ENCODE results near the gene IDS. TPM values are rescaled to one million over a fixed set of nuclear protein-coding genes. Genes with fewer than 3 reads are reported as not detected.
"Not testable (repeated sequence)": the region's sequence is repeated elsewhere in the genome, so short reads cannot be mapped to it uniquely, and the experiment has no call there.

Gene IDS
- total RNA-seq, 2 donors from 2014 or later = 91.1 to 93.1 TPM

DNA sequence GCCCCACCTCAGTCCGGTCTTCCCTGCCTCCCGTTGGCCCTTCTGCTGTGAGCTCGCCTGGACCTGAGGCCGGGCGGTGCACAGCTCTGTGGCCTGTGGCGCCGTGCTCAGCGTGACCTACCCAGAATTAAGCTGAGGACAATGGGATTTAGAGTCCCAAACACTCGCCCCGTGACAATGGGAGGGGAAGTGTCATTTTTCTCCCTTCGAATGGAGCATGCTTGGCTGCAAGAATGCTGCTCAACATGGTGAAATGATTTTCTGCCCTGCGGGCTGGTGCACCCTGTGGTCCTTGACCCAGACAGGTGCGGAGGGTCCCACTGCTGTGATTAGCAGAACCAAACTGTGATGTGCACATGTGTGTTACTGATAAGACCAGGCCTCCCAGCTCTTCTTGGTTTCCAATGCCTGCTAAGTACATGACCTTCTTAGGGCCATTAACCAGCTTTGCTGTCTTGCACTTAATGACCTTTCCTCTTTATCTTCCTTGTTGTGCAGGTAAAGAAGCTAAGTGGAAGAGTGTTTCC lies 36.5 kb upstream of the IDS start:
- Histone ChIP-seq H3K27ac (peak overlapping the region; percentile 81 to 91), H3K9me3 (no peaks in the 10 kb centered on the region), H3K4me3 (peak overlapping the region; percentile 50 to 57), H3K27me3 (no peaks in the 10 kb centered on the region), H3K36me3 (no peaks in the 10 kb centered on the region), H3K4me1 (peaks cover 0 to 5% of the 10 kb centered on the region in 2 donors)
- TF ChIP-seq, protein P1, sequence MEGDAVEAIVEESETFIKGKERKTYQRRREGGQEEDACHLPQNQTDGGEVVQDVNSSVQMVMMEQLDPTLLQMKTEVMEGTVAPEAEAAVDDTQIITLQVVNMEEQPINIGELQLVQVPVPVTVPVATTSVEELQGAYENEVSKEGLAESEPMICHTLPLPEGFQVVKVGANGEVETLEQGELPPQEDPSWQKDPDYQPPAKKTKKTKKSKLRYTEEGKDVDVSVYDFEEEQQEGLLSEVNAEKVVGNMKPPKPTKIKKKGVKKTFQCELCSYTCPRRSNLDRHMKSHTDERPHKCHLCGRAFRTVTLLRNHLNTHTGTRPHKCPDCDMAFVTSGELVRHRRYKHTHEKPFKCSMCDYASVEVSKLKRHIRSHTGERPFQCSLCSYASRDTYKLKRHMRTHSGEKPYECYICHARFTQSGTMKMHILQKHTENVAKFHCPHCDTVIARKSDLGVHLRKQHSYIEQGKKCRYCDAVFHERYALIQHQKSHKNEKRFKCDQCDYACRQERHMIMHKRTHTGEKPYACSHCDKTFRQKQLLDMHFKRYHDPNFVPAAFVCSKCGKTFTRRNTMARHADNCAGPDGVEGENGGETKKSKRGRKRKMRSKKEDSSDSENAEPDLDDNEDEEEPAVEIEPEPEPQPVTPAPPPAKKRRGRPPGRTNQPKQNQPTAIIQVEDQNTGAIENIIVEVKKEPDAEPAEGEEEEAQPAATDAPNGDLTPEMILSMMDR (IDR thresholded peaks at IDR 0.05) = no peak
- DNase-seq (ENCODE audit: low spot score) = no peak

DNA sequence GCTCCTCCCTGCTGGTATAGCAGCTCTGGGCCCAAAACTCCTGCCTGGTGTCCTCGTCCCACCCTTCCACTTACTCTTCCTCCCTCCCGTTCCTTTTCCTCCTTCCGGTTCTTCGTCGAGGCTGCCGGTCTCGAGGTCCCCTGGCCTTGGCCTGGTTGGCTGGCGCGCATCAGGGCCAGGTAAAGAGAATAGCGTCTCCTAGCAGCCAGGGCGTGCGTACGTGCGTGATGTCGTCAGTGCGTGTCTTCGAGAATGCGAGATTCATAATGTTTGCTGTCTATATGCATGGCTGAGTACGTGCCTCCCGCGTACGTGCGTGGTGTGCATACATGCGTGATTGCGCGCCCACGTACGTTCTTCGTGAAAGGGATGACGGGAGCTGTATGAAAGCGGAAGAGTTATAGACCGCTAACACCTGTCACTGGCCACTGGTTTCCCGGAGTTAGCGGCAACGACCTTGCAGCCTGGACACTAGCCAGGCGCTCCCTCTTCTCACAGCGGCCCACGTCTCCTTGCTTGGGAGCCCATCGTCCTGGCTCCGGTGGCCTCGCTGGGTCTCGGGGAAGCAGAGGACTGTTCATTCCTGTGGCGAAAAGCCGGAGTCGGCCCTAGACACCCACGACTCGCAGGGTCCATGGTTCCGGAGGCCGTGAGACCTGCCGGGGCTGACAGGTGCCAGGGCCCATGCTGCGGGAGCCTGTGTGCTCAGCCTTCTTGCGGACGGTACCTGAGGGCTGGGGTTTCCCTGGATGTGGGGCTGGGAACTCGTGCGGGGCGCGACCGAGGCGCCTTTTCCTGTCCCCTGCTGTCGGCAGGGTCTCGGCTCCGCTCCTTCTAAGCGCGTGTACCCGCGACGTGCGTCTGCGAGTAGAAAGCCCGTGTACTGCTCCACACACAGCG lies 35.8 kb upstream of the IDS start, which contains the start of gene EOLA1:
Gene EOLA1, plus strand, starts transcription at position 392 of the 900 bp plus-strand sequence. CDS start 4,619 bp downstream, outside the sequence.
- Histone ChIP-seq H3K9me3 (no peaks in the 10 kb centered on the region), H3K27me3 (no peaks in the 10 kb centered on the region), H3K4me3 (peak within 1 kb of the TSS; percentile 50 to 57), H3K27ac (peak within 1 kb of the TSS; percentile 81 to 91), H3K36me3 (no peaks in the 10 kb centered on the region), H3K4me1 (peaks cover 0 to 5% of the 10 kb centered on the region in 2 donors)
- TF ChIP-seq, protein P1 (IDR thresholded peaks at IDR 0.05) = no peak
- peak; percentile 89 for DNase-seq (ENCODE audit: low spot score)

DNA sequence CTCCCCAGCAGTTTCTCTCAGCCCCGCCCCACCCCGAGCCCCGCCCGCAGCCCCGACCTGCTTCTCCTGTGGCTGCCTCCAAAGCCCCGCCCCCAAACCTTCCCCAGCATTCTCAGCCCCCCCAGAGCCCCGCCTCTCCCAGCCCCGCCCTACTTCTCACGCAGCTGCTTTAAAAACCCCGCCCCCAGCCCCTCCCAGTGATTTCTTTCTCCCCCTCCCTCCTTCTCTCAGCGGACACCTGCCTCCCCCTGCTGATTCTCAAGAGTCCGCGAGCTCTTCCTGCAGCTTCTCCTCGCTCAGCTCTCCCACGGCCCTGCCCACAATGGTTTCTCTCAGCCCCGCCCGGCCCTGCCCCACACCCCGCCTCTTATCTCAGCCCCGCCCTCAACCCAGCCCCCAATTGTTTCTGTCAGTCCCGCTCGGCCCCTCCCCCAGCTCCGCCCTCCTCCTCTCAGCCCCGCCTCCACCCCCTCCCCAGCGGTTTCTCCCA lies 35.1 kb upstream of the IDS start:
- Histone ChIP-seq H3K4me3 (peak overlapping the region; percentile 50 to 57), H3K4me1 (peaks cover 0 to 5% of the 10 kb centered on the region in 2 donors), H3K9me3 (no peaks in the 10 kb centered on the region), H3K36me3 (no peaks in the 10 kb centered on the region), H3K27me3 (no peaks in the 10 kb centered on the region), H3K27ac (peak overlapping the region; percentile 81 to 91)
- TF ChIP-seq, protein P1 (IDR thresholded peaks at IDR 0.05) = no peak
- peak; percentile 90 for DNase-seq (ENCODE audit: low spot score)

DNA sequence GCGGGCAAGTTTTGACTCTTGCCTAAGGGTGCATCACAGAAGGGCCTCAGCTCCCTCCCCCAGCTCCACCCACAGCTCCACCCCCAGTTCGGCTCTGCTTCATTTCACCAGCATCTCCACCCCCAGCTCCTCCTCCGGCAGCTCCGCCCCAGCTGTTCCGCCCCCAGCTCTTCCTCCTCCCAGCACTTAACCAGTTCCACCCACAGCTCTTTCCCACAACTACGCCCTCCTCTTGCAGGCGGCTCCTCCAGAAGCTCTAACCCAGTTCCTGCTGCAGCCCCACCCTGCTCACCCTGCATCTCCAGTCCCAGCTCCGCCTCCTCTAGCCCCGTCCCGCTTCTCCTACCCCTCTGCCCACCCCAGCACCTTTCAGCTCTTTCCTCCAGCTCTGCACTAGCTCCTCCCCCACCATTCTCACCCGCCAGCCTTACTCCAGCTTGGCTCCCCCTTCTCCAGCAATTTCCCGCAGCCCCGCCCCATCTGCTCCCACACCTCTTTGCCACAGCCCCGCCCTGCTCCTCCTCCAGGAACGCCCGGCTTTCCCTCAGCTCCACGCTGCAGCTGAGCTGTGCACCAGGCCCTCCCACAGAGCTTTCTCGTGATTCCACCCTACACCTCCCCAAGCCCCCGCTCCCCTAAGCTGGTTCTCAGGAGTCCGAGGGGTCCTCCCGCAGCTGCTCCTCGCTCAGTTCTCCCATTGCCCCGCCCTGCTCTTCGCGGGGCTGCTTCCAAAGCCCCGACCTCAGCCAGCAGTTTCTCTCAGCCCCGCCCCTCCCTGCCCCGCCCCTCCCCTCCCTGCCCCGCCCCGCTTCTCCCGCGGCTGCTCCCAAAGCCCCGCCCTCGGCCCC lies 34.4 kb upstream of the IDS start:
- DNase-seq (ENCODE audit: low spot score) = peak; percentile 88
- TF ChIP-seq, protein P1 (IDR thresholded peaks at IDR 0.05) = no peak
- H3K27ac ChIP-seq = peak overlapping the region; percentile 79 to 91
- H3K9me3 ChIP-seq = no peaks in the 10 kb centered on the region
- H3K4me1 ChIP-seq = peaks cover 0 to 5% of the 10 kb centered on the region in 2 donors
- H3K36me3 ChIP-seq = no peaks in the 10 kb centered on the region
- no peaks in the 10 kb centered on the region for H3K27me3 ChIP-seq
- peak overlapping the region; percentile 50 to 57 for H3K4me3 ChIP-seq

DNA sequence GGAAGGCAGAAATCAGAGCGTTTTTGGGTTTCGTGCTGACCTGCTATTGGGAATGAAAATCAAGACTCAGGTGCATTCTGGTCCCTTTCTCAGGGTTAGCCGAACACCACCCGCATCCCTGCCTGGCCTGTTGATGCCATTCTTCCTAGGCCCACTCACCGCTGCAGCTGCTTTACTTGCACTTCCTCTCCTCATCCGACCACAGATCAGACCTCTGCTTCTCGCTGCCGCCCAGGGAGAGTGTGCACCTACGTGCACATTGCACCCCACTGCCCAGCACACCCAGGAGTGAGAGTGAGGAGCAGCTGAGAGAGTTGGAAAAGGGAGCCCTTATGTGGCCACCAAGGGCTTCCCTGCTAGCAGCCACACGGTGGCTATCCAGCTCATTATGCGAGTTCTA lies 32.4 kb upstream of the IDS start:
- H3K36me3 ChIP-seq; H3K4me1 ChIP-seq; DNase-seq (ENCODE audit: low spot score); H3K27me3 ChIP-seq; H3K27ac ChIP-seq; H3K4me3 ChIP-seq; H3K9me3 ChIP-seq: not testable (repeated sequence)

DNA sequence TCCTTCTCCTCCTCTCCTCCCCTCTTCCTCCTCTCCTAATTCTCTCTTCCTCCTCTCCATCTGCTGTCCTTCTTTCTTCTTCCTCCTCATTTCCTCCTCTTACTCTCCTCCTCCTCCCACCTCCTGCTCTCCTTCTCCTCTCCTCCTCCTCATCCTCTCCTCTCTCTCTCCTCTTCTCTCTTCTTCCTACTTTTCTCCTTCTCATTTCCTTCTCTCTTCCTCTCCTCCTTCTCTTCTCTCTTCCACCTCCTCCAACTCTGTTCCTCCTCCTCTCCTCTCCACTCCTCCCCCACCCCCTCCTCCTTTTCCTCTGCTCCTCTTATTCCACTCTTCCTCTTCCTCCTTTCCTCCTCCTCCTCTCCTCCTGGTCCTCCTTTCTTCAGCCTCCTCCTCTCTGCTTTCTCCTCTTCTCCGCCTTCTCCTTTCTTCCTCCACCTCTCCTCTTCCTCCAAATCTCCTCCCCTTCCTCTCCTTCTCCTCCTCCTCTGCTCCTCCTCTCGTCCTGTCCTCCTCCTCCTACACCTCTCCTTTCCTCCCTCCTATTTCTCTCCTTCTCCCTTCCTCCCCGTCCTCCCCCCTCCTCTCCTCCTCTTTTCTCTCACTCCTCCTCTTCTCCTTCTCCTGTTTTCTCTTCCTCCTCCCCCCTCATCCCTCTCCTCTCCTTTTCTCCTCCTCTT lies 30.0 kb upstream of the IDS start:
- not testable (repeated sequence) for H3K4me3 ChIP-seq; H3K36me3 ChIP-seq; H3K27ac ChIP-seq; H3K4me1 ChIP-seq; DNase-seq (ENCODE audit: low spot score); H3K9me3 ChIP-seq; H3K27me3 ChIP-seq

DNA sequence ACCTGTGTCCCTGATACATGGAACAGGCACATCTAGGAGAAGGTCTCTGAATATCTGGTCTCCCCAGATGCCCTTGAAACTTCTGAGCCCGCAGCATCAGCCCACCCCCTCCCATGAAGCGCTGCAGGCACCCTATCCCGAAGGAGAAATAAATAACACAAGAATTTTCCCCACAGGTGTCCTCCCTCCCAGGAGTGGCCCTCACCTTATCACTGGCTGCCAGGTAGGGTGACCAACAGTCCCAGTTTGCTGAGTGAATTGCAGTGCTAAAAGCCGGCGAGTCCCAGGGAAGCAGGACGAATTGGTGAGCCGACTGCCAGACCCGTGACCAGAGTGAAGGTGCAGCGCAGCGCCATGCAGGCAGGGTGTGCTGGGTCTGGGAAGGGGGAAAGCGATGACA lies 28.9 kb upstream of the IDS start:
- H3K9me3 ChIP-seq; DNase-seq (ENCODE audit: low spot score); H3K27me3 ChIP-seq; H3K36me3 ChIP-seq; H3K4me3 ChIP-seq; H3K27ac ChIP-seq; H3K4me1 ChIP-seq: not testable (repeated sequence)

DNA sequence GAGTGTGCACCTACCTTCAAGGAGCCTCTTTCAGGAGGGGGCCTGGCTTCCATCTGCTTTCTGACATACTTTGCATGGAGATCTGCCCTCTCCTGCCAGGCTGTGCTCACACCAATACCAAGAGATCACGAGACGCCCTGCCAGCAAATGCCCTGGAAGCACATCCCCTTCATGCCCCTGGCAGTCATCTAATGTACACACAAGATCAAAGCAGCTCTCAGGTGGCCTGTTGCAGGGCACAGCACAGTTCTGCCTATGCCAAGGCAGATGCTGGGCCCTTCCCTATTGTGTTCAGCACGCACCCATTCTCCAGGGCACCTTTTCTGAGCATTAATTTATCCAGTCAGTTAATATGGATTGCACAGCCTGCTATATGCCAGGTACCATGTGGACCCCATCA lies 27.8 kb upstream of the IDS start:
- not testable (repeated sequence) for H3K27ac ChIP-seq; H3K4me1 ChIP-seq; H3K9me3 ChIP-seq; DNase-seq (ENCODE audit: low spot score); H3K4me3 ChIP-seq; H3K36me3 ChIP-seq; H3K27me3 ChIP-seq

Measured in right atrium auricular region (tissue), 2 donors.